Panc1 (cell line): ENCODE measurements around the gene DDX21. TPM values are rescaled to one million over a fixed set of nuclear protein-coding genes. Genes with fewer than 3 reads are reported as not detected.

Experiments used
- ATAC-seq: fragments of 200-7000 bp; cut with Tn5 transposase; 2 replicates; pipeline ENCODE4 v1.9.1; 2020; ENCODE audit warnings: mild to moderate bottlenecking, moderate library complexity
- BruUV-seq: library from RNA; stranded (reverse); fragments of 400-500 nt; replicated peaks from 2 replicates; lab custom pipeline; 2021; lab: Mats Ljungman, UMichigan
- CTCF ChIA-PET: fragments of 300-600 bp; sonication (Branson Sonifier 250); formaldehyde crosslinking; loops from one replicate; lab custom pipeline; 2022; ENCODE audit warnings: antibody characterized with exemption; lab: Charles Lee
- POLR2A ChIA-PET: fragments of 300-600 bp; sonication (Branson Sonifier 250); formaldehyde crosslinking; loops from one replicate; lab custom pipeline; 2022; ENCODE audit warnings: antibody characterized with exemption; lab: Charles Lee
- DNase-seq: peaks from one replicate; pipeline ENCODE4 v3.0.0-alpha.2; 2010; ENCODE audit warnings: low read depth, low spot score
- H3K27ac ChIP-seq: 2 replicates; pipeline ENCODE4 v1.5.1; 2011; ENCODE audit warnings: mild to moderate bottlenecking, low read length, inconsistent platforms
- H3K27me3 ChIP-seq: fragments of 200-500 bp; sonication (Bioruptor generic); 2 replicates; pipeline ENCODE4 v1.6.0; 2014; ENCODE audit warnings: low read length, inconsistent platforms; ENCODE audit not compliant: control insufficient read depth, insufficient read depth
- H3K36me3 ChIP-seq: fragments of 200-500 bp; sonication (Bioruptor generic); 2 replicates; pipeline ENCODE4 v1.5.1; 2014; ENCODE audit warnings: inconsistent platforms, mild to moderate bottlenecking, low read length, moderate library complexity; ENCODE audit not compliant: control insufficient read depth, insufficient read depth
- H3K4me1 ChIP-seq: 2 replicates; pipeline ENCODE4 v1.5.1; 2011; ENCODE audit warnings: inconsistent platforms, mild to moderate bottlenecking, low read length, moderate library complexity; ENCODE audit not compliant: control insufficient read depth, insufficient read depth
- H3K4me3 ChIP-seq, 2 experiments: 2 replicates each; pipeline ENCODE4 v1.5.1; 2011 to 2012; ENCODE audit warnings: low read depth in 2 of 2, low read length in 2 of 2, mild to moderate bottlenecking in 2 of 2, inconsistent platforms in 1 of 2, moderate library complexity in 1 of 2
- H3K9me3 ChIP-seq: fragments of 200-500 bp; sonication (Bioruptor generic); 2 replicates; pipeline ENCODE4 v1.5.1; 2014; ENCODE audit warnings: low read depth, mild to moderate bottlenecking, inconsistent platforms, low read length, moderate library complexity; ENCODE audit not compliant: control insufficient read depth, insufficient read depth
- CTCF ChIP-seq: fragments of 450-650 bp; IDR thresholded peaks from 2 replicates; pipeline ENCODE4 v1.5.1; 2017; ENCODE audit warnings: mild to moderate bottlenecking
- POLR2AphosphoS5 ChIP-seq: IDR thresholded peaks from 2 replicates; pipeline ENCODE4 v1.6.1; 2012; ENCODE audit warnings: mild to moderate bottlenecking, low read depth, low read length, moderate library complexity
- SIN3A ChIP-seq: IDR thresholded peaks from 2 replicates; pipeline ENCODE4 v1.6.1; 2012; ENCODE audit warnings: low read depth, mild to moderate bottlenecking, low read length, moderate library complexity, borderline replicate concordance; ENCODE audit not compliant: insufficient read depth
- TCF7L2 ChIP-seq: IDR thresholded peaks from 2 replicates; pipeline ENCODE4 v1.6.1; 2011; ENCODE audit warnings: mild to moderate bottlenecking, low read depth, low read length, inconsistent platforms
- in situ Hi-C: cut with HindIII; loops from 2 replicates; pipeline ENCODE4 v1.10.0; 2016; ENCODE audit warnings: low sequenced_read_pairs, low pct_unique_long_range_greater_than_20kb
- intact Hi-C: fragments of 100-400 bp; cut with micrococcal nuclease; formaldehyde crosslinking; loops from one replicate; pipeline ENCODE4 v1.10.0; 2022; ENCODE audit not compliant: unreplicated experiment
- total RNA-seq: library from RNA; stranded (reverse); gene quantifications from one replicate; pipeline ENCODE4 v1.2.1, GENCODE V29; 2021; ENCODE audit not compliant: unreplicated experiment
- TF ChIP-seq, protein P1 (sequence below), 2 experiments: IDR thresholded peaks; 2 replicates each; pipeline ENCODE4 v1.6.1; 2011 to 2012; ENCODE audit warnings: low read depth in 2 of 2, control low read depth in 1 of 2, low read length in 1 of 2, mild to moderate bottlenecking in 1 of 2, moderate library complexity in 1 of 2; ENCODE audit not compliant: insufficient read depth in 1 of 2

Gene DDX21
- total RNA-seq, 1 experiment from 2014 or later = 172 TPM

GRCh38 chr10:68987611-68988010 is 31.6 kb downstream of the DDX21 start:
- no peak overlapping the region for H3K4me3 ChIP-seq
- TF ChIP-seq POLR2AphosphoS5 (no peak), SIN3A (no peak), CTCF (no peak), TCF7L2 (no peak)
- TF ChIP-seq, protein P1, sequence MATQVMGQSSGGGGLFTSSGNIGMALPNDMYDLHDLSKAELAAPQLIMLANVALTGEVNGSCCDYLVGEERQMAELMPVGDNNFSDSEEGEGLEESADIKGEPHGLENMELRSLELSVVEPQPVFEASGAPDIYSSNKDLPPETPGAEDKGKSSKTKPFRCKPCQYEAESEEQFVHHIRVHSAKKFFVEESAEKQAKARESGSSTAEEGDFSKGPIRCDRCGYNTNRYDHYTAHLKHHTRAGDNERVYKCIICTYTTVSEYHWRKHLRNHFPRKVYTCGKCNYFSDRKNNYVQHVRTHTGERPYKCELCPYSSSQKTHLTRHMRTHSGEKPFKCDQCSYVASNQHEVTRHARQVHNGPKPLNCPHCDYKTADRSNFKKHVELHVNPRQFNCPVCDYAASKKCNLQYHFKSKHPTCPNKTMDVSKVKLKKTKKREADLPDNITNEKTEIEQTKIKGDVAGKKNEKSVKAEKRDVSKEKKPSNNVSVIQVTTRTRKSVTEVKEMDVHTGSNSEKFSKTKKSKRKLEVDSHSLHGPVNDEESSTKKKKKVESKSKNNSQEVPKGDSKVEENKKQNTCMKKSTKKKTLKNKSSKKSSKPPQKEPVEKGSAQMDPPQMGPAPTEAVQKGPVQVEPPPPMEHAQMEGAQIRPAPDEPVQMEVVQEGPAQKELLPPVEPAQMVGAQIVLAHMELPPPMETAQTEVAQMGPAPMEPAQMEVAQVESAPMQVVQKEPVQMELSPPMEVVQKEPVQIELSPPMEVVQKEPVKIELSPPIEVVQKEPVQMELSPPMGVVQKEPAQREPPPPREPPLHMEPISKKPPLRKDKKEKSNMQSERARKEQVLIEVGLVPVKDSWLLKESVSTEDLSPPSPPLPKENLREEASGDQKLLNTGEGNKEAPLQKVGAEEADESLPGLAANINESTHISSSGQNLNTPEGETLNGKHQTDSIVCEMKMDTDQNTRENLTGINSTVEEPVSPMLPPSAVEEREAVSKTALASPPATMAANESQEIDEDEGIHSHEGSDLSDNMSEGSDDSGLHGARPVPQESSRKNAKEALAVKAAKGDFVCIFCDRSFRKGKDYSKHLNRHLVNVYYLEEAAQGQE (IDR thresholded peaks at IDR 0.05; ENCODE audit: insufficient read depth in 1 of 2, low read depth in 2 of 2, low read length in 1 of 2) = no peak
- peaks cover 9% of the 10 kb centered on the region for H3K4me1 ChIP-seq
- no peak for ATAC-seq
- H3K9me3 ChIP-seq = no peaks in the 10 kb centered on the region
- CTCF ChIA-PET = interaction anchor here (0.6 kb wide), 2 partner anchors 106 to 587 kb away, joined by 3 to 5 read pairs; no protein-coding TSS in a partner anchor
- BruUV-seq = no TSS peak
- POLR2A ChIA-PET = interaction anchor here (0.7 kb wide), 1 partner anchor 102 kb away, joined by 11 read pairs; no protein-coding TSS in a partner anchor
- intact Hi-C loops = no loop called here
- peaks cover 28% of the 10 kb centered on the region for H3K36me3 ChIP-seq
- no peak overlapping the region for H3K27ac ChIP-seq
- in situ Hi-C loops = no loop called here
- H3K27me3 ChIP-seq = no peaks in the 10 kb centered on the region
- DNase-seq = no peak

DNA sequence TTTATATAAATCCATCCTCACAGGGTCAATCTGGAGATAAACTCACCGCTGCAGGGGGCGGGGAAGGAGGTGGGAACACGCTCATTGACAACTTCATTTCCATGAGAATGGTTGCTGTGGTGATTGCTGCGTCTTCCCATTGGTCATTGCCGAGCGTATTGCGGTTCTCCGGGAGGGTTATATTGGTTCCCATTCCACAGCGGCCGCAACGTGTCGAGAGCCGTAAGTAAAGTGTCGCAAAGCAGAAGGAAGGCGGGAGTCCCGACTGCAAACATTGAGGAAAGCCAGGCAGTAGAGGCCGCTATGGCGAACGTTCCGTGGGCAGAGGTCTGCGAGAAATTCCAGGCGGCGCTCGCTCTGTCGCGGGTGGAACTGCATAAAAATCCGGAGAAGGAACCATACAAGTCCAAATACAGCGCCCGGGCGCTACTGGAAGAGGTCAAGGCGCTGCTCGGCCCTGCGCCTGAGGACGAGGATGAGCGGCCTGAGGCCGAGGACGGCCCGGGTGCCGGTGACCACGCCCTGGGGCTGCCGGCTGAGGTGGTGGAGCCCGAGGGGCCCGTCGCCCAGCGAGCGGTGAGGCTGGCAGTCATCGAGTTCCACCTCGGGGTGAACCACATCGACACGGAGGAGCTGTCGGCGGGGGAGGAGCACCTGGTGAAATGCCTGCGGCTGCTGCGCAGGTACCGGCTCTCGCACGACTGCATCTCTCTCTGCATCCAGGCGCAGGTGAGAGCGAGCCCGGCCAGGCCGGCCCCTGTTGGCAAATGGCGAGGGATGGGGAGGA is 32.8 kb downstream of the DDX21 start, which contains the start of gene KIFBP:
Gene KIFBP, plus strand, starts transcription at position 274 of the 787 bp plus-strand sequence. Its CDS starts 30 bp downstream, at position 304.
- ATAC-seq (peak; percentile 93), DNase-seq (peak; percentile 97)
- POLR2A ChIA-PET = no interaction called here
- no peaks in the 10 kb centered on the region for H3K9me3 ChIP-seq
- TF ChIP-seq SIN3A (peak; percentile 68; the same call in 1 of the 2 replicates), CTCF (peak; percentile 75), TCF7L2 (no peak), POLR2AphosphoS5 (peak; percentile 84)
- TF ChIP-seq, protein P1 (IDR thresholded peaks at IDR 0.05; ENCODE audit: insufficient read depth in 1 of 2, low read depth in 2 of 2, low read length in 1 of 2) = 0 out of 4 replicates have a peak, but pooled peaks of 1 of the 2 experiments have one; percentile 41
- peaks cover 17% of the 10 kb centered on the region for H3K4me1 ChIP-seq
- H3K4me3 ChIP-seq = peak within 1 kb of the TSS; percentile 72 to 86
- peaks cover 17% of the 10 kb centered on the region; the same call in 1 of the 2 replicates for H3K36me3 ChIP-seq
- H3K27me3 ChIP-seq = no peaks in the 10 kb centered on the region
- intact Hi-C loops = no loop called here
- H3K27ac ChIP-seq = peak within 1 kb of the TSS; percentile 84
- CTCF ChIA-PET = interaction anchor here (0.6 kb wide), 1 partner anchor 105 kb away, joined by 3 read pairs; no protein-coding TSS in a partner anchor
- BruUV-seq = TSS peak; percentile 65
- in situ Hi-C loops = no loop called here
